ENCODE results near the gene EVC2.

DNA sequence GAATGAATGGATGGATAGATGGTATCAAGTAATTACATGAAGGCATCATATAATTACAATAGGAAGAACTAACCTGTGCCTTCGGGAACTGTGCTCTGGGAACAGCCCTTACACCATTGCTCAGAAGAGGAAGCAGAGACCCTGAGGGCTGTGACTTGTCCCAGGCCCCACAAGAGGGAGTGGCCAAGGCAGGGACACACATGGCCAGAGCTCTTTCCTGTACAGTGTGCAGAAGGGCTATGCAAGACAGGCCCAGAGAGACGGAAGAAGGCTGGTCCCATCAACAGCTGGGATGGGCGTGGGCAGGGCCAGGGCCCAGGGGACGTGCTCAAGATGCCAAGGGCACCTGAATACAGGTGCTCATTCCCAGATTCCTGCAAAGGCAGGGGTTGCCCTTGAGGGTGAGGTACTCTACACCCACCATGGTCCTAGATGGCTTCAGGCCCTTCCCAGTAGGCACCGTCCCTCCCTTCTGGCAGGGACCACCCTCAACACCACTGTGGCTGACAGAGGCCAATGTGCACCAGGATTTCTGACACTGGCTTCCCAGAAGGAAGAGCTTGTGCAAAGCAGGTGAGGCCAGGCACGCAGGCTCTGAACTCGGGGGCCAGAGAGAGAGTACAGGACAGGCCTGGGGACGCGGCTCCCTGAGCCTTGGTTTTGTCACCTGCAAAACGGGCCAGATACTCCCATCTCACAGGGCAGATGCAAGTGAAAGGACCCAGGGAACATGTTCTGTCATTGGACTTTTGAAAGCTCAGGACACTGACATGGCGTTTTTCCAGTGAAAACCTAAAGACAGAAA is 1.7 kb downstream of the EVC2 start:
- TF ChIP-seq, protein P1, sequence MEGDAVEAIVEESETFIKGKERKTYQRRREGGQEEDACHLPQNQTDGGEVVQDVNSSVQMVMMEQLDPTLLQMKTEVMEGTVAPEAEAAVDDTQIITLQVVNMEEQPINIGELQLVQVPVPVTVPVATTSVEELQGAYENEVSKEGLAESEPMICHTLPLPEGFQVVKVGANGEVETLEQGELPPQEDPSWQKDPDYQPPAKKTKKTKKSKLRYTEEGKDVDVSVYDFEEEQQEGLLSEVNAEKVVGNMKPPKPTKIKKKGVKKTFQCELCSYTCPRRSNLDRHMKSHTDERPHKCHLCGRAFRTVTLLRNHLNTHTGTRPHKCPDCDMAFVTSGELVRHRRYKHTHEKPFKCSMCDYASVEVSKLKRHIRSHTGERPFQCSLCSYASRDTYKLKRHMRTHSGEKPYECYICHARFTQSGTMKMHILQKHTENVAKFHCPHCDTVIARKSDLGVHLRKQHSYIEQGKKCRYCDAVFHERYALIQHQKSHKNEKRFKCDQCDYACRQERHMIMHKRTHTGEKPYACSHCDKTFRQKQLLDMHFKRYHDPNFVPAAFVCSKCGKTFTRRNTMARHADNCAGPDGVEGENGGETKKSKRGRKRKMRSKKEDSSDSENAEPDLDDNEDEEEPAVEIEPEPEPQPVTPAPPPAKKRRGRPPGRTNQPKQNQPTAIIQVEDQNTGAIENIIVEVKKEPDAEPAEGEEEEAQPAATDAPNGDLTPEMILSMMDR (IDR thresholded peaks at IDR 0.05) = no peak
- no peak for TF ChIP-seq EP300 (IDR thresholded peaks at IDR 0.05)

Measured in esophagus muscularis mucosa (tissue), 3 donors.